SK-MEL-5 (cell line): ENCODE results near the gene S100A10. TPM values are rescaled to one million over a fixed set of nuclear protein-coding genes. Genes with fewer than 3 reads are reported as not detected.
A peak's percentile ranks its signal among the peaks of the same experiment; 100 is the strongest.

ENCODE experiments used
- DNase-seq: peaks from one replicate; pipeline ENCODE4 v3.0.0-alpha.2; 2016; ENCODE audit warnings: low read depth, low spot score
- in situ Hi-C: cut with HindIII; loops from 2 replicates; pipeline ENCODE4 v1.10.0; 2016; ENCODE audit warnings: low sequenced_read_pairs, high pct_unique_total_duplicates, low pct_unique_long_range_greater_than_20kb
- total RNA-seq: library from RNA; depleted of rRNA; stranded (reverse); fragments of >200 nt; shearing (Covaris generic); gene quantifications from 2 replicates; pipeline ENCODE4 v1.2.3, GENCODE V29; 2014

Gene S100A10
- total RNA-seq, 1 experiment from 2014 or later, result 89.9 TPM

GRCh38 chr1:151953409-151954094, 40.1 kb downstream of the S100A10 start:
- DNase-seq, result no peak
- in situ Hi-C loops, result no loop called here

- in situ Hi-C loops, result no loop called here
- peak; percentile 51 for DNase-seq
Measured at GRCh38 chr1:151952811-151953210, 40.8 kb downstream of the S100A10 start.

- no peak for DNase-seq
- in situ Hi-C loops, result no loop called here
Measured at GRCh38 chr1:151949371-151950193, 44.1 kb downstream of the S100A10 start.

GRCh38 chr1:151948506-151948905, 45.2 kb downstream of the S100A10 start:
- in situ Hi-C loops, result no loop called here
- no peak for DNase-seq

GRCh38 chr1:151947140-151947539, 46.5 kb downstream of the S100A10 start:
- no peak for DNase-seq
- in situ Hi-C loops, result no loop called here

- peak; percentile 98 for DNase-seq
- in situ Hi-C loops, result no loop called here
Measured at GRCh38 chr1:151945725-151946722, 47.6 kb downstream of the S100A10 start.

- in situ Hi-C loops, result no loop called here
Measured at GRCh38 chr1:151944857-151945575, 48.6 kb downstream of the S100A10 start.

GRCh38 chr1:151944126-151944856, 49.4 kb downstream of the S100A10 start:
- in situ Hi-C loops, result no loop called here

More at GRCh38 chr1:151944857-151945575, 48.6 kb downstream of the S100A10 start:
- no peak for DNase-seq

GRCh38 chr1:151943591-151943990, 50.1 kb downstream of the S100A10 start:
- in situ Hi-C loops, result no loop called here
- DNase-seq, result no peak

More at GRCh38 chr1:151944126-151944856, 49.4 kb downstream of the S100A10 start:
- DNase-seq, result no peak

- no peak for DNase-seq
- in situ Hi-C loops, result no loop called here
Measured at GRCh38 chr1:151942882-151943281, 50.8 kb downstream of the S100A10 start.

GRCh38 chr1:151940541-151940940, 53.1 kb downstream of the S100A10 start:
- in situ Hi-C loops, result no loop called here
- no peak for DNase-seq

GRCh38 chr1:151939779-151940178, 53.9 kb downstream of the S100A10 start:
- no peak for DNase-seq
- in situ Hi-C loops, result no loop called here

- DNase-seq, result no peak
- in situ Hi-C loops, result no loop called here
Measured at GRCh38 chr1:151939141-151939540, 54.5 kb downstream of the S100A10 start.

- no peak for DNase-seq
- in situ Hi-C loops, result no loop called here
Measured at GRCh38 chr1:151936653-151937052, 57.0 kb downstream of the S100A10 start.

- no peak for DNase-seq
- in situ Hi-C loops, result no loop called here
Measured at GRCh38 chr1:151935894-151936602, 57.6 kb downstream of the S100A10 start.

GRCh38 chr1:151935154-151935553, 58.5 kb downstream of the S100A10 start:
- peak; percentile 62 for DNase-seq
- in situ Hi-C loops, result no loop called here
